ENCODE data around the gene EPHA8. TPM values are rescaled to one million over a fixed set of nuclear protein-coding genes. Genes with fewer than 3 reads are reported as not detected.

EPHA8 gene
- total RNA-seq, 1 experiment from 2014 or later, result not detected

DNA sequence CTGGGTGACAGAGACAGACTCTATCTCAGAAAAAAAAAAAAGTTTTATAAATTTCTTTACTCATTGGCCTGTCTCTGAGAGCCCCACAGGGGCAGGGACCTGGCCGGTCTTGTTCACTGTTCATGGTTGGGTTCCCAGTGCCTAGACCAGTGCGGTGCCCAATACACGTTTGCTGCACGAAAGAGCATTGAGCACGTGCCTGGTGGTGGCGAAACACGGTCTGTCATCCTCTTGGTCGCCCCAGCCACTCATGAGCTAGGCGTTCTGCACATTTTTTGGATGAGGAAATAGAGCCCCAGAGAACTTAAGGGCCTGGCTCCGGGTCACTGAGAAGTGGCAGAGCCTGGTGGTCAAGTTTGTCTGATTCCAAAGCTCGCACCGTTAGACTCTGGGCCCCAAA lies 18.7 kb upstream of the EPHA8 start:
- Mint-ChIP-seq H3K4me3 (ENCODE audit: unreplicated experiment) (no peak overlapping the region), H3K9me3 (ENCODE audit: unreplicated experiment) (no peaks in the 10 kb centered on the region), H3K36me3 (ENCODE audit: insufficient read depth, unreplicated experiment) (no peaks in the 10 kb centered on the region), H3K4me1 (ENCODE audit: low read depth, unreplicated experiment) (no peaks in the 10 kb centered on the region), H3K27ac (ENCODE audit: unreplicated experiment) (no peak overlapping the region), H3K27me3 (ENCODE audit: insufficient read depth, unreplicated experiment) (peaks cover 17% of the 10 kb centered on the region)
- no TSS peak for BruUV-seq (replicated peaks)
- Histone ChIP-seq H3K27me3 (replicated peaks; ENCODE audit: control insufficient read depth, insufficient read depth, low read length) (no peaks in the 10 kb centered on the region), H3K9me3 (no peaks in the 10 kb centered on the region), H3K4me1 (no peaks in the 10 kb centered on the region), H3K36me3 (ENCODE audit: control insufficient read depth, insufficient read depth, low read length) (no peaks in the 10 kb centered on the region), H3K4me3 (ENCODE audit: low read depth, low read length) (no peak overlapping the region)
- ChIA-PET CTCF (no interaction called here), POLR2A (no interaction called here)
- no peak for DNase-seq
- intact Hi-C loops (cut with micrococcal nuclease; ENCODE audit: unreplicated experiment), result loop anchor here (5.0 kb wide), 1 partner anchor 98 kb away; the partner anchor contains the start of gene C1QC
- TF ChIP-seq, protein P1, sequence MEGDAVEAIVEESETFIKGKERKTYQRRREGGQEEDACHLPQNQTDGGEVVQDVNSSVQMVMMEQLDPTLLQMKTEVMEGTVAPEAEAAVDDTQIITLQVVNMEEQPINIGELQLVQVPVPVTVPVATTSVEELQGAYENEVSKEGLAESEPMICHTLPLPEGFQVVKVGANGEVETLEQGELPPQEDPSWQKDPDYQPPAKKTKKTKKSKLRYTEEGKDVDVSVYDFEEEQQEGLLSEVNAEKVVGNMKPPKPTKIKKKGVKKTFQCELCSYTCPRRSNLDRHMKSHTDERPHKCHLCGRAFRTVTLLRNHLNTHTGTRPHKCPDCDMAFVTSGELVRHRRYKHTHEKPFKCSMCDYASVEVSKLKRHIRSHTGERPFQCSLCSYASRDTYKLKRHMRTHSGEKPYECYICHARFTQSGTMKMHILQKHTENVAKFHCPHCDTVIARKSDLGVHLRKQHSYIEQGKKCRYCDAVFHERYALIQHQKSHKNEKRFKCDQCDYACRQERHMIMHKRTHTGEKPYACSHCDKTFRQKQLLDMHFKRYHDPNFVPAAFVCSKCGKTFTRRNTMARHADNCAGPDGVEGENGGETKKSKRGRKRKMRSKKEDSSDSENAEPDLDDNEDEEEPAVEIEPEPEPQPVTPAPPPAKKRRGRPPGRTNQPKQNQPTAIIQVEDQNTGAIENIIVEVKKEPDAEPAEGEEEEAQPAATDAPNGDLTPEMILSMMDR (IDR thresholded peaks at IDR 0.05; ENCODE audit: insufficient read depth in 1 of 2, low read depth in 1 of 2, low read length in 1 of 2, severe bottlenecking in 1 of 2, unreplicated experiment in 1 of 2), result no peak

DNA sequence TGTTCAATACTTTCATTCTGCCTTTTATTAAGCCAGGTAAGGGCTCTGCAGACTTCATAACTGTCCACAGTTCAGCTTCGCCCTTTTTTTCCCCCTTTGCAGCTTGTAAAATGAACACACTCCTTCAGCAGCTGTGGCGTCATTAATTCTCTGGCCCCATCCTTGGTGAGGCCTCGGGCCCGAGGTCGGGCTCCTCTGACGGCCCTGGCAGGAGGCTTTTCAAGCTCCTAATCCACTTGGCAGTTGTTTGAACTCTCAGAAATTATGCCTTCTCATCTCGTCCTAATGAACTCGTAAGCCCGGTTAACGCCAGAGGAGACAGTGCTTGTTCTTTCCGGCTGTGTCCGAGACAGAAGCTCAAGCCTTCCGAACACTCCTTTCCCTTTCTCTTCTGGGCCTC lies 18.1 kb upstream of the EPHA8 start:
- ChIA-PET CTCF (no interaction called here), POLR2A (no interaction called here)
- Mint-ChIP-seq H3K4me1 (ENCODE audit: low read depth, unreplicated experiment) (no peaks in the 10 kb centered on the region), H3K27me3 (ENCODE audit: insufficient read depth, unreplicated experiment) (peaks cover 17% of the 10 kb centered on the region), H3K9me3 (ENCODE audit: unreplicated experiment) (no peaks in the 10 kb centered on the region), H3K27ac (ENCODE audit: unreplicated experiment) (no peak overlapping the region), H3K4me3 (ENCODE audit: unreplicated experiment) (no peak overlapping the region), H3K36me3 (ENCODE audit: insufficient read depth, unreplicated experiment) (no peaks in the 10 kb centered on the region)
- DNase-seq, result no peak
- TF ChIP-seq, protein P1 (IDR thresholded peaks at IDR 0.05; ENCODE audit: insufficient read depth in 1 of 2, low read depth in 1 of 2, low read length in 1 of 2, severe bottlenecking in 1 of 2, unreplicated experiment in 1 of 2), result no peak
- Histone ChIP-seq H3K9me3 (no peaks in the 10 kb centered on the region), H3K4me3 (ENCODE audit: low read depth, low read length) (no peak overlapping the region), H3K4me1 (no peaks in the 10 kb centered on the region), H3K27me3 (replicated peaks; ENCODE audit: control insufficient read depth, insufficient read depth, low read length) (no peaks in the 10 kb centered on the region), H3K36me3 (ENCODE audit: control insufficient read depth, insufficient read depth, low read length) (no peaks in the 10 kb centered on the region)
- BruUV-seq (replicated peaks), result no TSS peak
- intact Hi-C loops (cut with micrococcal nuclease; ENCODE audit: unreplicated experiment), result no loop called here

DNA sequence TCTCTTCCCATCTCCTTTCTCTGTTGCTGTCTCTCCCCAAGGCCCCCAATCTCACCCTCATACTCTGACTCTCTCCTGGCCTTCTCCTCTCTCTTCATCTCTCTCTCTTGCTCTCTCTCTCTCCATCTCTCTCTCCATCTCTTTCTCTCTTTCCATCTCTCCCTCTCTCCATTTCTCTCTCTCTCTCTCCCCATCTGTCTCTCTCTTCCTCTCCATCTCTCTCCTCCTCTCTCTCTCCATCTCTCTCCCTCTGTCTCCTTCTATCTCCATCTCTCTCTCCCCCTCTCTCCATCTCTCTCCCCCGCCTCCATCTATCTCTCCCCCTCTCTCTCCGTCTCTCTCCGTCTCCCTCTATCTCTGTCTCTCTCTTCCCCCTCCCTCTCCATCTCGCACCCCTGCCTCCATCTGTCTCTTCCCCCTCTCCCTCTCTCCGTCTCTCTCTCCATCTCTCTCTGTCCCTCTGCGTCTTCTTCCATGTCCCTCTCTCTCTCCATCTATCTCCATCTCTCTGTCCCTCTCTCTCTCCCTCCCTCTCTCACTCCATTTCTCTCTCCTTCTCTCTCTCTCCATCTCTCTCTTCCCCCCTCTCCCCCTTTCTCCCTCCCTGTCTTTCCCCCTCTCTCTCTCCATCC lies 16.0 kb upstream of the EPHA8 start:
- H3K36me3 ChIP-seq (ENCODE audit: control insufficient read depth, insufficient read depth, low read length), result no peaks in the 10 kb centered on the region
- no peaks in the 10 kb centered on the region for H3K4me1 Mint-ChIP-seq (ENCODE audit: low read depth, unreplicated experiment)
- intact Hi-C loops (cut with micrococcal nuclease; ENCODE audit: unreplicated experiment), result no loop called here
- H3K27me3 Mint-ChIP-seq (ENCODE audit: insufficient read depth, unreplicated experiment), result peaks cover 17% of the 10 kb centered on the region
- TF ChIP-seq, protein P1 (IDR thresholded peaks at IDR 0.05; ENCODE audit: insufficient read depth in 1 of 2, low read depth in 1 of 2, low read length in 1 of 2, severe bottlenecking in 1 of 2, unreplicated experiment in 1 of 2), result no peak
- no peaks in the 10 kb centered on the region for H3K9me3 Mint-ChIP-seq (ENCODE audit: unreplicated experiment)
- CTCF ChIA-PET, result no interaction called here
- H3K4me1 ChIP-seq, result no peaks in the 10 kb centered on the region
- H3K27ac Mint-ChIP-seq (ENCODE audit: unreplicated experiment), result no peak overlapping the region
- no peaks in the 10 kb centered on the region for H3K9me3 ChIP-seq
- POLR2A ChIA-PET, result no interaction called here
- no peak overlapping the region for H3K4me3 Mint-ChIP-seq (ENCODE audit: unreplicated experiment)
- H3K27me3 ChIP-seq (replicated peaks; ENCODE audit: control insufficient read depth, insufficient read depth, low read length), result no peaks in the 10 kb centered on the region; the same call in 1 of the 2 replicates
- no peaks in the 10 kb centered on the region for H3K36me3 Mint-ChIP-seq (ENCODE audit: insufficient read depth, unreplicated experiment)
- no peak overlapping the region for H3K4me3 ChIP-seq (ENCODE audit: low read depth, low read length)
- no peak for DNase-seq
- BruUV-seq (replicated peaks), result no TSS peak

All from Caco-2 (cell line).